ENCODE results near the gene DEFB132.

- TF ChIP-seq EZH2 (IDR thresholded peaks at IDR 0.05; ENCODE audit: low read length, missing control alignments) (no peak), CTCF (conservative IDR thresholded peaks at IDR 0.05 in 1 of 2, IDR thresholded peaks at IDR 0.05 in 1 of 2; ENCODE audit: low read depth in 1 of 2, low read length in 2 of 2) (no peak)
Measured at GRCh38 chr20:272718-273117, 15.2 kb downstream of the DEFB132 start.

Data from fibroblast of lung (primary cell).